Measurements from ENCODE around the gene PTPN9. TPM values are rescaled to one million over a fixed set of nuclear protein-coding genes. Genes with fewer than 3 reads are reported as not detected.

Gene PTPN9
- total and polyA plus RNA-seq, 2 of the 13 experiments (the other 11 are each of a cell fraction or from before 2014, with no cell fraction given) = 16.6 to 19.9 TPM

- TF ChIP-seq ZNF607 (CRISPR knock-in tag; IDR thresholded peaks at IDR 0.05; ENCODE audit: borderline replicate concordance) = no peak
- TF ChIP-seq ZNF558 (CRISPR knock-in tag; IDR thresholded peaks at IDR 0.05; ENCODE audit: borderline replicate concordance) = 0 out of 2 replicates have a peak, but pooled peaks have one; percentile 4
- TF ChIP-seq FOXA1 (IDR thresholded peaks at IDR 0.05) = no peak
- TF ChIP-seq FOXA1 (CRISPR knock-in tag; IDR thresholded peaks at IDR 0.05) = no peak
- no peak for TF ChIP-seq MAFK (conservative IDR thresholded peaks at IDR 0.05 in 1 of 2, IDR thresholded peaks at IDR 0.05 in 1 of 2; ENCODE audit: low read length in 2 of 2)
- no peak for TF ChIP-seq PBX2 (CRISPR knock-in tag; IDR thresholded peaks at IDR 0.05)
- TF ChIP-seq ZNF256 (CRISPR knock-in tag; conservative IDR thresholded peaks at IDR 0.05) = no peak
- no peak for TF ChIP-seq MYNN (CRISPR knock-in tag; IDR thresholded peaks at IDR 0.05; ENCODE audit: low read depth)
- no peak for TF ChIP-seq ZNF589 (CRISPR knock-in tag; conservative IDR thresholded peaks at IDR 0.05)
- no peak for TF ChIP-seq ZNF776 (CRISPR knock-in tag; IDR thresholded peaks at IDR 0.05)
- TF ChIP-seq ZNF331 (CRISPR knock-in tag; IDR thresholded peaks at IDR 0.05) = no peak
- TF ChIP-seq YEATS2 (CRISPR knock-in tag; IDR thresholded peaks at IDR 0.05; ENCODE audit: borderline replicate concordance) = no peak
- peak; percentile 11; the same call in 1 of the 2 replicates for TF ChIP-seq HDAC1 (CRISPR knock-in tag; IDR thresholded peaks at IDR 0.05)
- TF ChIP-seq FOXK2 (IDR thresholded peaks at IDR 0.05) = no peak
- no peak for TF ChIP-seq POLR2A (IDR thresholded peaks at IDR 0.05; ENCODE audit: insufficient read depth in 1 of 2, low read depth in 2 of 2, low read length in 2 of 2)
- peak; percentile 74 for TF ChIP-seq RBFOX2 (IDR thresholded peaks at IDR 0.05; ENCODE audit: low read depth, low read length)
- TF ChIP-seq RORA (CRISPR knock-in tag; IDR thresholded peaks at IDR 0.05) = no peak
- no peak for TF ChIP-seq ETV6 (CRISPR knock-in tag; conservative IDR thresholded peaks at IDR 0.05)
- no peak for TF ChIP-seq HINFP (CRISPR knock-in tag; IDR thresholded peaks at IDR 0.05; ENCODE audit: low read depth)
- peak; percentile 44; the same call in 1 of the 2 replicates for TF ChIP-seq PCBP1 (IDR thresholded peaks at IDR 0.05; ENCODE audit: borderline replicate concordance, low read depth, low read length)
- TF ChIP-seq RFX3 (CRISPR knock-in tag; IDR thresholded peaks at IDR 0.05) = no peak
- TF ChIP-seq KDM5B (CRISPR knock-in tag; IDR thresholded peaks at IDR 0.05; ENCODE audit: borderline replicate concordance) = no peak
- TF ChIP-seq, protein P1, sequence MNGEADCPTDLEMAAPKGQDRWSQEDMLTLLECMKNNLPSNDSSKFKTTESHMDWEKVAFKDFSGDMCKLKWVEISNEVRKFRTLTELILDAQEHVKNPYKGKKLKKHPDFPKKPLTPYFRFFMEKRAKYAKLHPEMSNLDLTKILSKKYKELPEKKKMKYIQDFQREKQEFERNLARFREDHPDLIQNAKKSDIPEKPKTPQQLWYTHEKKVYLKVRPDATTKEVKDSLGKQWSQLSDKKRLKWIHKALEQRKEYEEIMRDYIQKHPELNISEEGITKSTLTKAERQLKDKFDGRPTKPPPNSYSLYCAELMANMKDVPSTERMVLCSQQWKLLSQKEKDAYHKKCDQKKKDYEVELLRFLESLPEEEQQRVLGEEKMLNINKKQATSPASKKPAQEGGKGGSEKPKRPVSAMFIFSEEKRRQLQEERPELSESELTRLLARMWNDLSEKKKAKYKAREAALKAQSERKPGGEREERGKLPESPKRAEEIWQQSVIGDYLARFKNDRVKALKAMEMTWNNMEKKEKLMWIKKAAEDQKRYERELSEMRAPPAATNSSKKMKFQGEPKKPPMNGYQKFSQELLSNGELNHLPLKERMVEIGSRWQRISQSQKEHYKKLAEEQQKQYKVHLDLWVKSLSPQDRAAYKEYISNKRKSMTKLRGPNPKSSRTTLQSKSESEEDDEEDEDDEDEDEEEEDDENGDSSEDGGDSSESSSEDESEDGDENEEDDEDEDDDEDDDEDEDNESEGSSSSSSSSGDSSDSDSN (CRISPR knock-in tag; IDR thresholded peaks at IDR 0.05) = no peak
- TF ChIP-seq MAF1 (CRISPR knock-in tag; IDR thresholded peaks at IDR 0.05; ENCODE audit: borderline replicate concordance) = no peak
- TF ChIP-seq ZNF768 (CRISPR knock-in tag; IDR thresholded peaks at IDR 0.05) = no peak
- TF ChIP-seq, protein P2, sequence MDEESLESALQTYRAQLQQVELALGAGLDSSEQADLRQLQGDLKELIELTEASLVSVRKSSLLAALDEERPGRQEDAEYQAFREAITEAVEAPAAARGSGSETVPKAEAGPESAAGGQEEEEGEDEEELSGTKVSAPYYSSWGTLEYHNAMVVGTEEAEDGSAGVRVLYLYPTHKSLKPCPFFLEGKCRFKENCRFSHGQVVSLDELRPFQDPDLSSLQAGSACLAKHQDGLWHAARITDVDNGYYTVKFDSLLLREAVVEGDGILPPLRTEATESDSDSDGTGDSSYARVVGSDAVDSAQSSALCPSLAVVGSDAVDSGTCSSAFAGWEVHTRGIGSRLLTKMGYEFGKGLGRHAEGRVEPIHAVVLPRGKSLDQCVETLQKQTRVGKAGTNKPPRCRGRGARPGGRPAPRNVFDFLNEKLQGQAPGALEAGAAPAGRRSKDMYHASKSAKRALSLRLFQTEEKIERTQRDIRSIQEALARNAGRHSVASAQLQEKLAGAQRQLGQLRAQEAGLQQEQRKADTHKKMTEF (CRISPR knock-in tag; IDR thresholded peaks at IDR 0.05) = no peak
- TF ChIP-seq PHF20 (CRISPR knock-in tag; IDR thresholded peaks at IDR 0.05) = no peak; the same call in 1 of the 2 replicates
- no peak for TF ChIP-seq CEBPB (IDR thresholded peaks at IDR 0.05; ENCODE audit: borderline replicate concordance, low read depth, low read length)
Measured at GRCh38 chr15:75455424-75455981, 123.6 kb downstream of the PTPN9 start (continued).

Data from HepG2 (cell line).